Endothelial cell of umbilical vein (primary cell): Measurements from ENCODE around the gene PRX. TPM values are rescaled to one million over a fixed set of nuclear protein-coding genes. Genes with fewer than 3 reads are reported as not detected.

Source experiments
- BruUV-seq: library from RNA; stranded (reverse); fragments of 400-500 nt; replicated peaks from 2 replicates; lab custom pipeline; 2021; lab: Mats Ljungman, UMichigan
- CTCF ChIA-PET: fragments of 300-600, 350-600 bp; sonication (Branson Sonifier 250); formaldehyde crosslinking; loops from one replicate; lab custom pipeline; 2021; ENCODE audit warnings: antibody characterized with exemption, inconsistent platforms; lab: Charles Lee
- POLR2A ChIA-PET: fragments of 300-600, 350-600 bp; sonication (Branson Sonifier 250); formaldehyde crosslinking; loops from one replicate; lab custom pipeline; 2021; ENCODE audit warnings: antibody characterized with exemption, inconsistent platforms; lab: Charles Lee
- DNase-seq: peaks from one replicate; pipeline ENCODE4 v3.0.0-alpha.2; 2011; ENCODE audit warnings: low read depth, low spot score
- FAIRE-seq: peaks from 2 replicates; lab custom pipeline; 2011; peaks lifted over from hg19 to GRCh38; lab: Jason Lieb, UNC
- H2AFZ ChIP-seq: 2 replicates; pipeline ENCODE4 v1.6.0; 2012; ENCODE audit warnings: low read depth, low read length, control low read depth, inconsistent platforms
- H3K27ac ChIP-seq: 2 replicates; pipeline ENCODE4 v1.5.1; 2011; ENCODE audit warnings: low read depth, mild to moderate bottlenecking, control low read depth, low read length, moderate library complexity; ENCODE audit not compliant: insufficient read depth
- H3K27me3 ChIP-seq, 2 experiments: 2 replicates each; pipeline versions ENCODE4 v1.6.0 to v1.6.1; 2011; ENCODE audit warnings: low read length in 2 of 2, mixed read lengths in 1 of 2; ENCODE audit not compliant: control insufficient read depth in 2 of 2, insufficient read depth in 2 of 2
- H3K36me3 ChIP-seq, 2 experiments: 2 replicates in 1 of 2; 3 replicates in 1 of 2; pipeline ENCODE4 v1.5.1; 2011; ENCODE audit warnings: low read length in 2 of 2, mild to moderate bottlenecking in 1 of 2, moderate library complexity in 1 of 2; ENCODE audit not compliant: control insufficient read depth in 2 of 2, insufficient read depth in 2 of 2; ENCODE audit errors: extremely low read depth in 1 of 2
- H3K4me1 ChIP-seq: 3 replicates; pipeline ENCODE4 v1.5.1; 2011; ENCODE audit warnings: mild to moderate bottlenecking, low read length; ENCODE audit not compliant: control insufficient read depth, insufficient read depth; ENCODE audit errors: extremely low read depth
- H3K4me2 ChIP-seq: 2 replicates; pipeline ENCODE4 v1.6.1; 2011; ENCODE audit warnings: low read length, control low read depth, mixed read lengths; ENCODE audit not compliant: insufficient read depth
- H3K4me3 ChIP-seq, 3 experiments: fragments of 200-600 bp in 1 of 3; sonication (generic), shearing (Covaris generic) in 1 of 3; replicated peaks in 1 of 3; 2 replicates each; pipeline ENCODE4 v1.5.1; 2011 to 2016; ENCODE audit warnings: control low read depth in 3 of 3, low read length in 3 of 3, mild to moderate bottlenecking in 2 of 3, inconsistent platforms in 1 of 3, low read depth in 1 of 3, moderate library complexity in 1 of 3; ENCODE audit not compliant: insufficient read depth in 1 of 3
- H3K79me2 ChIP-seq: 2 replicates; pipeline ENCODE4 v1.6.0; 2012; ENCODE audit warnings: low read length, inconsistent platforms; ENCODE audit not compliant: control insufficient read depth, insufficient read depth
- H3K9ac ChIP-seq: replicated peaks from 2 replicates; pipeline ENCODE3; 2011; ENCODE audit warnings: low read length, control low read depth; ENCODE audit not compliant: insufficient read depth; ENCODE audit errors: extremely low read depth
- H3K9me1 ChIP-seq: replicated peaks from 3 replicates; pipeline ENCODE4 v1.6.0; 2011; ENCODE audit warnings: mild to moderate bottlenecking, low read length; ENCODE audit not compliant: control insufficient read depth, insufficient read depth; ENCODE audit errors: extremely low read depth
- H3K9me3 ChIP-seq: replicated peaks from 2 replicates; pipeline ENCODE4 v1.5.1; 2012; ENCODE audit warnings: low read length, inconsistent platforms; ENCODE audit not compliant: control insufficient read depth, insufficient read depth
- H4K20me1 ChIP-seq: replicated peaks from 2 replicates; pipeline ENCODE3; 2011; ENCODE audit warnings: mild to moderate bottlenecking, low read length; ENCODE audit not compliant: control insufficient read depth, insufficient read depth; ENCODE audit errors: extremely low read depth
- CTCF ChIP-seq, 2 donors: IDR thresholded peaks; 1 replicate in 1 of 2; 2 replicates in 1 of 2; pipeline ENCODE4 v1.5.1; 2011; ENCODE audit warnings: low read length in 2 of 2, mild to moderate bottlenecking in 2 of 2, moderate library complexity in 2 of 2, control low read depth in 1 of 2, inconsistent platforms in 1 of 2, low read depth in 1 of 2; ENCODE audit not compliant: insufficient read depth in 1 of 2; ENCODE audit errors: extremely low read depth in 1 of 2
- EZH2 ChIP-seq: IDR thresholded peaks from 2 replicates; pipeline ENCODE4 v1.6.1; 2012; ENCODE audit warnings: borderline replicate concordance, low read depth, mild to moderate bottlenecking, moderate library complexity, low read length, inconsistent platforms; ENCODE audit not compliant: severe bottlenecking
- FOS ChIP-seq: IDR thresholded peaks from 2 replicates; pipeline ENCODE4 v1.6.1; 2011; ENCODE audit warnings: mild to moderate bottlenecking, low read length, moderate library complexity, borderline replicate concordance; ENCODE audit not compliant: insufficient read depth
- GATA2 ChIP-seq: IDR thresholded peaks from 2 replicates; pipeline ENCODE4 v1.7.0; 2011; ENCODE audit warnings: low read depth, mild to moderate bottlenecking, moderate library complexity, mixed read lengths, low read length; ENCODE audit not compliant: insufficient read length, insufficient read depth
- JUN ChIP-seq: IDR thresholded peaks from 2 replicates; pipeline ENCODE4 v1.6.1; 2011; ENCODE audit warnings: borderline replicate concordance, low read depth; ENCODE audit not compliant: insufficient read length, insufficient read depth
- MAX ChIP-seq: IDR thresholded peaks from 2 replicates; pipeline ENCODE4 v1.6.1; 2011; ENCODE audit not compliant: insufficient read depth, insufficient read length
- MYC ChIP-seq: IDR thresholded peaks from one replicate; pipeline ENCODE4 v1.6.1; 2011; ENCODE audit warnings: mild to moderate bottlenecking, low read depth, low read length
- POLR2A ChIP-seq: IDR thresholded peaks from 2 replicates; pipeline ENCODE4 v1.6.1; 2012; ENCODE audit warnings: low read depth, mild to moderate bottlenecking, control low read depth, low read length
- POLR2AphosphoS5 ChIP-seq: IDR thresholded peaks from 2 replicates; pipeline ENCODE4 v1.6.1; 2012; ENCODE audit warnings: low read depth, mild to moderate bottlenecking, control low read depth, low read length, moderate library complexity; ENCODE audit not compliant: insufficient read depth
- dilution Hi-C: fragments of 300-500 bp; cut with MboI; formaldehyde crosslinking; loops from one replicate; pipeline ENCODE4 v1.15.0; 2019; ENCODE audit warnings: low sequenced_read_pairs; ENCODE audit not compliant: extremely low pct_ligation_motif_present
- intact Hi-C: fragments of 100-400 bp; cut with micrococcal nuclease; formaldehyde crosslinking; loops from one replicate; pipeline ENCODE4 v1.10.0; 2022
- polyA plus RNA-seq, 4 experiments: library from polyadenylated mRNA; depleted of rRNA in 3 of 4; stranded (reverse) in 3 of 4; unstranded in 1 of 4; fragments of >200 nt; gene quantifications; 2 replicates each; pipeline versions ENCODE4 v1.2.1 to v1.2.3, GENCODE V29; 2011 to 2012; ENCODE audit warnings: missing spikeins in 1 of 4
- total RNA-seq: library from RNA; stranded (reverse); gene quantifications from 2 replicates; pipeline ENCODE4 v1.2.3, GENCODE V29; 2021

Gene PRX
- total and polyA plus RNA-seq, 2 donors (not counting 3 experiments of a cell fraction or from before 2014, with no cell fraction given): 0.80 to 1.3 TPM

DNA sequence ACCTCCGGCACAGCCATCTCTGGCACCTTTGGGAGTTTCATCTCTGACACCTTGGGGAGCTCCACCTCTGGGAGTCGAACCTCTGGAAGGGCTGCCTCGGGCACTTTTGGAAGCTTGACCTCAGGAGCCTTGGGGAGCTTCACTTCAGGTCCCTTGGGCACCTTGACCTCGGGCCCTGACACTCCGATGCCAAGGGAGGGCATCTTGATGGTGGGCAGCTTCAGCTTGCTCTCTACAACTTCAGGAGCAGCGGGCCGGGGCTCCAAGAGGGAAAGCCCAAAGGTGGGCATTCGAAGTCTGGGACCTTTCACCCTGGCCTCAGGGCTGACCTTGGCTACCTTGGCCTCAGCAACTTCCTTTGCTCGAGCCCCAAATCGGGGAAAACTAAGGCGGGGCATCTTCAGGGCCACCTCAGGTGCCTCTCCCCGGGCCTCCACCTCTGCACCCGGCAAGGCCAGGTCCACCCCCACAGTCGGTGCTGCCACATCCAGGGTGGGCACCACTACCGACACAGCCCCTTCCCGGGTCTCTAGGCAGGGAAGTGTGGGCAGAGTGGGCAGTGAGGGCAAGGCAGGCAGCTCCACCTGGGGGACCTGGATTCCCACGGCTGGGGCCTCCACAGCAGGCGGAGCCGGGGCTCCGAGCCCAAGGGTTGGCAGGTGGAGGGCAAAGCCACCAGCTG lies 16.2 kb downstream of the PRX start:
- Histone ChIP-seq H3K27ac (no peak overlapping the region), H4K20me1 (no peaks in the 10 kb centered on the region), H2AFZ (no peak overlapping the region), H3K9me1 (no peaks in the 10 kb centered on the region), H3K36me3 (no peaks in the 10 kb centered on the region), H3K27me3 (no peaks in the 10 kb centered on the region), H3K9ac (no peak overlapping the region), H3K4me2 (no peak overlapping the region), H3K79me2 (no peaks in the 10 kb centered on the region), H3K4me1 (no peaks in the 10 kb centered on the region), H3K4me3 (no peak overlapping the region), H3K9me3 (no peaks in the 10 kb centered on the region)
- dilution Hi-C loops (no loop called here), intact Hi-C loops (no loop called here)
- DNase-seq: no peak
- CTCF ChIA-PET: interaction anchor here (1.2 to 2.1 kb wide), 2 partner anchors 24 to 92 kb away, joined by 3 to 9 read pairs; no protein-coding TSS in a partner anchor
- TF ChIP-seq EZH2 (no peak), POLR2AphosphoS5 (no peak), FOS (no peak), CTCF (IDR thresholded peaks at IDR 0.05; ENCODE audit: extremely low read depth in 1 of 2, insufficient read depth in 1 of 2, low read depth in 1 of 2, low read length in 2 of 2) (no peak), MAX (no peak), POLR2A (no peak), MYC (no peak), GATA2 (no peak), JUN (no peak)
- POLR2A ChIA-PET: interaction anchor here (1.3 kb wide), 1 partner anchor 29 kb away, joined by 3 read pairs; no protein-coding TSS in a partner anchor
- BruUV-seq: no TSS peak
- no peak for FAIRE-seq
